Upper lobe of right lung (tissue), 1 donor: Measurements from ENCODE around the gene SDK2. TPM values are rescaled to one million over a fixed set of nuclear protein-coding genes. Genes with fewer than 3 reads are reported as not detected.
A peak's percentile ranks its signal among the peaks of the same experiment; 100 is the strongest.

ENCODE experiments used
- ATAC-seq: fragments of 200-7000 bp; cut with Tn5 transposase; one replicate; pipeline ENCODE4 v1.9.1; 2020; ENCODE audit warnings: mild to moderate bottlenecking, moderate library complexity
- DNase-seq: peaks from one replicate; pipeline ENCODE4 v3.0.0-alpha.2; 2020
- H3K27ac ChIP-seq: fragments of 200-600 bp; one replicate; pipeline ENCODE4 v1.8.0; 2022
- H3K27me3 ChIP-seq: fragments of 200-600 bp; one replicate; pipeline ENCODE4 v1.8.0; 2022; ENCODE audit warnings: mild to moderate bottlenecking
- H3K36me3 ChIP-seq: fragments of 200-600 bp; one replicate; pipeline ENCODE4 v1.8.0; 2022
- H3K4me1 ChIP-seq: fragments of 200-600 bp; one replicate; pipeline ENCODE4 v1.8.0; 2022
- H3K4me3 ChIP-seq: fragments of 200-600 bp; one replicate; pipeline ENCODE4 v1.8.0; 2022; ENCODE audit warnings: mild to moderate bottlenecking
- H3K9me3 ChIP-seq: fragments of 200-600 bp; one replicate; pipeline ENCODE4 v1.8.0; 2022
- intact Hi-C: fragments of 100-400 bp; cut with DNase I; formaldehyde crosslinking; loops from one replicate; pipeline ENCODE4 v1.11.0; 2022
- total RNA-seq: library from RNA; stranded (reverse); fragmentation: NEBNext Ultra II Directional; extraction: Animal tissue kit (Norgen Biotek cat#: 25700); gene quantifications from one replicate; pipeline ENCODE4 v1.2.1, GENCODE V29; 2021
- TF ChIP-seq, protein P1 (sequence below): fragments of 200-600 bp; IDR thresholded peaks from one replicate; pipeline ENCODE4 v1.8.0; 2022; ENCODE audit warnings: antibody characterized with exemption
- donor health status: DM: no; HTN: yes; CAD: no; lungs with severe emphysema.

SDK2 gene
- total RNA-seq, 1 donor from 2014 or later: 2.3 TPM

DNA sequence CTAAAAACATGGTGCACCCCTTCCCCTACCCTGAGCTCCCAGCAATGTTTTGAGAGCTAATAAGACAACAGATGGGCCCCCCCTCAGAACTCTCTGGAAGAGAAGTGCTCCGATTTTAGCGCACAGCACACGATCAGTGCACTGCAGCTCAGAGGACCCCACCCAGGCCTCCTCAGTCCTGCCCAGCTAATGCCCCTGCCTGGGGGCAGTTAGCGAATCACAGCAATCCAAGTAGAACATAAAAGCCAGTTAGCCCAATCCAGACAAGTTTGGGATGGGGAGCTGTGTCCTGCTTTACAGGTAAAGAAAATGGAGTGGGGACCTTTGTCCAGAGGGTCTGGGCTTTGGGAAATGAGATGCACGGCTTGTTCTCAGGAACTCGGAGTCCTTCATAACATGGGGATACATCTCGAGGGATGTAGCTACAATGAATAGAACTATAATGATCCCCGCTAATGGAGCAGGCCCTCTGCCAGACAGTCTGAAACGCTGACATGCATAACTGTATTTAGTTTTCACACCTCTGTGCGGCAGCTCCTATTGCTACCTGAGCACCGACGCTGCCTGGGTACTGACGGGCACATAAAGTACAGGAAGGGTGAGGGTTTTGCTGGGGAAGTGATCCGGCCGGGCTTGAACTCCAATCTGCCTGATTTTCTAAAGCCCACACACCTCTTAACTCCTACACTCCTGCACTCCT, 302.7 kb downstream of the SDK2 start:
- intact Hi-C loops: no loop called here
- Histone ChIP-seq H3K9me3 (no peaks in the 10 kb centered on the region), H3K36me3 (no peaks in the 10 kb centered on the region), H3K4me3 (no peak overlapping the region), H3K4me1 (peaks cover 6% of the 10 kb centered on the region), H3K27ac (no peak overlapping the region), H3K27me3 (no peaks in the 10 kb centered on the region)
- TF ChIP-seq, protein P1, sequence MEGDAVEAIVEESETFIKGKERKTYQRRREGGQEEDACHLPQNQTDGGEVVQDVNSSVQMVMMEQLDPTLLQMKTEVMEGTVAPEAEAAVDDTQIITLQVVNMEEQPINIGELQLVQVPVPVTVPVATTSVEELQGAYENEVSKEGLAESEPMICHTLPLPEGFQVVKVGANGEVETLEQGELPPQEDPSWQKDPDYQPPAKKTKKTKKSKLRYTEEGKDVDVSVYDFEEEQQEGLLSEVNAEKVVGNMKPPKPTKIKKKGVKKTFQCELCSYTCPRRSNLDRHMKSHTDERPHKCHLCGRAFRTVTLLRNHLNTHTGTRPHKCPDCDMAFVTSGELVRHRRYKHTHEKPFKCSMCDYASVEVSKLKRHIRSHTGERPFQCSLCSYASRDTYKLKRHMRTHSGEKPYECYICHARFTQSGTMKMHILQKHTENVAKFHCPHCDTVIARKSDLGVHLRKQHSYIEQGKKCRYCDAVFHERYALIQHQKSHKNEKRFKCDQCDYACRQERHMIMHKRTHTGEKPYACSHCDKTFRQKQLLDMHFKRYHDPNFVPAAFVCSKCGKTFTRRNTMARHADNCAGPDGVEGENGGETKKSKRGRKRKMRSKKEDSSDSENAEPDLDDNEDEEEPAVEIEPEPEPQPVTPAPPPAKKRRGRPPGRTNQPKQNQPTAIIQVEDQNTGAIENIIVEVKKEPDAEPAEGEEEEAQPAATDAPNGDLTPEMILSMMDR: no peak
- ATAC-seq (no peak), DNase-seq (no peak)

DNA sequence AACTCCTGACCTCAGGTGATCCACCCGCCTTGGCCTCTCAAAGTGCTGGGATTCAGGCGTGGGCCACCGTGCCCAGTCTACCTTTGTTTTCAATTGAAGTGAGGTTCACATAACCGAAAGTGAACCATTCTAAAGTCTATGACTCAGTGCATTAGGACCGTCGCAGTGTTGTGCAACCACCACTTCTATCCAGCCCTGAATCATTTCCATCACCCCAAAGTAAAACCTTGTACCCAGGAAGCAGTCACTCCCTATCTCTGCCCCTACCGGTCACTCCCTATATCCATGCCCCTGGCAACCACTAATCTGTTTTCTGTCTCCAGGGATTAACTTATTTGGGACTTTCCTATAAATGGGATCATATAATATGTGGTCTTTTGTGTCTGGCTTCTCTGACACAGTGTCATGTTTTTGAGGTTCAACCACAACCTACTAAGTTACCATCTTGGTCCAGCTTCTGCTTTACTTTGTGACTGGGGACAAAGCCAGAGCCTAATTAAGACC, 304.1 kb downstream of the SDK2 start:
- H3K27ac ChIP-seq: peak overlapping the region; percentile 59
- no peaks in the 10 kb centered on the region for H3K9me3 ChIP-seq
- peaks cover 6% of the 10 kb centered on the region for H3K4me1 ChIP-seq
- intact Hi-C loops: no loop called here
- no peak for DNase-seq
- TF ChIP-seq, protein P1: peak; percentile 38
- H3K4me3 ChIP-seq: no peak overlapping the region
- no peaks in the 10 kb centered on the region for H3K36me3 ChIP-seq
- no peaks in the 10 kb centered on the region for H3K27me3 ChIP-seq
- peak; percentile 83 for ATAC-seq

DNA sequence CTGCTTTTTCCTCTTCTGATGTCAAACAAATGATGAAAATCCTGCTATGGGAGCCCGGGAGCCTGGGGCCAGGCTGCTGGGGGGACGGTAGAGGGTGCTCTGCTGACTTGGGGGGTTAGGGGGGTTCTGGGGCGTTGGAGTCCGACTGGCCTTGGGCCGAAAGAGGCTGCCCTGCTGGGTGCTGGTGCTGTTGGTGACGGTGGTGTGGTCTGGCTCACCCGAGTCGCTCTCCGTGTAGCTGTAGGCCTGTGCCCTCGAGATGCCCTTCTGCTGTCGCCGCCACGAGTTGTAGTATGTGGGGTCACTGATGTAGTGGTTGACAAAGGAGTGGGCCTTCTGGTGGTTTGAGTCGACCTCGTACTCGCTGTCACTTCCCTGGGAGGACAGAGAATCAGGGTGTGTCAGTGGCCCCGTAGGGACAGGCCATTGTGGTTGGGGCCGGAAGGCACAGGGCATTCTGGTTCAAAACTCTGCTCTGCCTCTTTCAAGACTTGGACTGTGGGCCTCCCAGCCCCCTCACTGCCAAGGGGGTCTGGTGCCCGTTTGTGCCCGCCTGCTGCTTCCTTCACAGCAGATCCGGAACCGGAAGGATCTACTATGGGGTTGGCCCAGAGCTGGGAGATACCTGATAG, 305.6 kb downstream of the SDK2 start:
- peak overlapping the region; percentile 47 for H3K27ac ChIP-seq
- intact Hi-C loops: no loop called here
- DNase-seq (no peak), ATAC-seq (no peak)
- no peaks in the 10 kb centered on the region for H3K9me3 ChIP-seq
- H3K27me3 ChIP-seq: no peaks in the 10 kb centered on the region
- no peak overlapping the region for H3K4me3 ChIP-seq
- peaks cover 11% of the 10 kb centered on the region for H3K4me1 ChIP-seq
- TF ChIP-seq, protein P1: no peak
- H3K36me3 ChIP-seq: no peaks in the 10 kb centered on the region

DNA sequence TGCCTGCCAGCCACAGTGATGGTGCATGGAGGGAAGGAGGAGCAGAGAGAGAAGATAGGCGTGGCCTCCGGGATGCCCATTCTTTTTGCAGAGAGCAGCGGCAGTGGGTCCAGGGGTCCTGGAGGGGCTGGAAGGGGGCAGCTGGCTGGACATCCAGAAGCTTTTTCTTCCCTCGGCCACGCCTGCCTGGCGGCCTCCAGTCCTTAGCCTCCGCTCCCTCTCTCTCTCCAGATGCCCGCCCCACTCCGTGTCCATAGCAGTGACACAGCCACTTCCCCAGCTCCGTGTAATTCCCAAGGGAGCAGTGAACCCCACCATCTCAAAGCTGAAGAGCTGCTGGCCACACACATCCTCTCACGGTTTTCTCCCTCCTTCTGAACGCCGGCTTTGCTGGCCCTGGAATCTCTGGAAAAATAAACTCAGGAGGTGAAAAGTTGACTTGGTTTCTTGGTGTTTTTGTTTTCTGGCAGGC, 306.2 kb downstream of the SDK2 start:
- Histone ChIP-seq H3K9me3 (no peaks in the 10 kb centered on the region), H3K27ac (peak overlapping the region; percentile 47), H3K4me3 (no peak overlapping the region), H3K27me3 (no peaks in the 10 kb centered on the region), H3K36me3 (no peaks in the 10 kb centered on the region), H3K4me1 (peaks cover 12% of the 10 kb centered on the region)
- TF ChIP-seq, protein P1: no peak
- intact Hi-C loops: no loop called here
- no peak for DNase-seq
- ATAC-seq: no peak

DNA sequence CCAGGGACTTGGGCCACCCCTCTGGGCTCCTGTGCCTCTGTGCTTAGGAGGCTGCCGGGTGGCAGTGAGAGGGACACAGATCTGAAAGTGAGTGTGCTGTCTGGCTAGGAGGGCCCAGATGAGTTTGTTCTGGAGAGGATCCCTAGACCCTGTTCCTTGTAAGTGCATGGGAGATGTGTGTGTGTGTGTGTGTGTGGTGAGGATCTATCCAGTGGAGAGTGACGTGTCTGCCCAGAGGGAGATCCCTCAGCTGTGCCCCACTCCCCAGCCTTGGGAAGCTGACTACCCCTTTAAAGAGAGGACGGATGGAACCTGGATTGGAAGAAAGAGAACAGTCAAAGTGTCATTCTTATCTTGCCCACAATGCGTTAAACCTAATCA, 306.9 kb downstream of the SDK2 start:
- Histone ChIP-seq H3K27ac (no peak overlapping the region), H3K4me1 (peaks cover 8% of the 10 kb centered on the region)
- intact Hi-C loops: no loop called here

More for the DNA sequence above, 306.9 kb downstream of the SDK2 start:
- ATAC-seq (no peak), DNase-seq (no peak)
- TF ChIP-seq, protein P1: no peak
- Histone ChIP-seq H3K27me3 (no peaks in the 10 kb centered on the region), H3K4me3 (no peak overlapping the region), H3K9me3 (no peaks in the 10 kb centered on the region), H3K36me3 (no peaks in the 10 kb centered on the region)
